Measurements from ENCODE around the gene CACNA1H.

- TF ChIP-seq CTCF (IDR thresholded peaks at IDR 0.05) (no peak), POLR2A (IDR thresholded peaks at IDR 0.05) (no peak)
Measured at GRCh38 chr16:1156055-1156982, 3.4 kb downstream of the CACNA1H start.

Data from testis (tissue), 2 donors.